Endothelial cell of umbilical vein (primary cell): ENCODE data around the gene TBK1. TPM values are rescaled to one million over a fixed set of nuclear protein-coding genes. Genes with fewer than 3 reads are reported as not detected.

Experiments used
- Bru-seq: library from RNA; stranded (reverse); fragments of 400-500 nt; gene quantifications from one replicate; lab custom pipeline; 2021; lab: Mats Ljungman, UMichigan
- BruChase-seq, 2 experiments: library from RNA; stranded (reverse); fragments of 400-500 nt; gene quantifications; one replicate each; lab custom pipeline; 2021; lab: Mats Ljungman, UMichigan
- BruUV-seq: library from RNA; stranded (reverse); fragments of 400-500 nt; replicated peaks from 2 replicates; lab custom pipeline; 2021; lab: Mats Ljungman, UMichigan
- CTCF ChIA-PET: fragments of 300-600, 350-600 bp; sonication (Branson Sonifier 250); formaldehyde crosslinking; loops from one replicate; lab custom pipeline; 2021; ENCODE audit warnings: antibody characterized with exemption, inconsistent platforms; lab: Charles Lee
- POLR2A ChIA-PET: fragments of 300-600, 350-600 bp; sonication (Branson Sonifier 250); formaldehyde crosslinking; loops from one replicate; lab custom pipeline; 2021; ENCODE audit warnings: antibody characterized with exemption, inconsistent platforms; lab: Charles Lee
- DNase-seq: peaks from one replicate; pipeline ENCODE4 v3.0.0-alpha.2; 2011; ENCODE audit warnings: low read depth, low spot score
- FAIRE-seq: peaks from 2 replicates; lab custom pipeline; 2011; peaks lifted over from hg19 to GRCh38; lab: Jason Lieb, UNC
- H2AFZ ChIP-seq: 2 replicates; pipeline ENCODE4 v1.6.0; 2012; ENCODE audit warnings: low read depth, low read length, control low read depth, inconsistent platforms
- H3K27ac ChIP-seq: 2 replicates; pipeline ENCODE4 v1.5.1; 2011; ENCODE audit warnings: low read depth, mild to moderate bottlenecking, control low read depth, low read length, moderate library complexity; ENCODE audit not compliant: insufficient read depth
- H3K27me3 ChIP-seq, 2 experiments: 2 replicates each; pipeline versions ENCODE4 v1.6.0 to v1.6.1; 2011; ENCODE audit warnings: low read length in 2 of 2, mixed read lengths in 1 of 2; ENCODE audit not compliant: control insufficient read depth in 2 of 2, insufficient read depth in 2 of 2
- H3K36me3 ChIP-seq, 2 experiments: 2 replicates in 1 of 2; 3 replicates in 1 of 2; pipeline ENCODE4 v1.5.1; 2011; ENCODE audit warnings: low read length in 2 of 2, mild to moderate bottlenecking in 1 of 2, moderate library complexity in 1 of 2; ENCODE audit not compliant: control insufficient read depth in 2 of 2, insufficient read depth in 2 of 2; ENCODE audit errors: extremely low read depth in 1 of 2
- H3K4me1 ChIP-seq: 3 replicates; pipeline ENCODE4 v1.5.1; 2011; ENCODE audit warnings: mild to moderate bottlenecking, low read length; ENCODE audit not compliant: control insufficient read depth, insufficient read depth; ENCODE audit errors: extremely low read depth
- H3K4me2 ChIP-seq: 2 replicates; pipeline ENCODE4 v1.6.1; 2011; ENCODE audit warnings: low read length, control low read depth, mixed read lengths; ENCODE audit not compliant: insufficient read depth
- H3K4me3 ChIP-seq, 3 experiments: fragments of 200-600 bp in 1 of 3; sonication (generic), shearing (Covaris generic) in 1 of 3; replicated peaks in 1 of 3; 2 replicates each; pipeline ENCODE4 v1.5.1; 2011 to 2016; ENCODE audit warnings: control low read depth in 3 of 3, low read length in 3 of 3, mild to moderate bottlenecking in 2 of 3, inconsistent platforms in 1 of 3, low read depth in 1 of 3, moderate library complexity in 1 of 3; ENCODE audit not compliant: insufficient read depth in 1 of 3
- H3K79me2 ChIP-seq: 2 replicates; pipeline ENCODE4 v1.6.0; 2012; ENCODE audit warnings: low read length, inconsistent platforms; ENCODE audit not compliant: control insufficient read depth, insufficient read depth
- H3K9ac ChIP-seq: replicated peaks from 2 replicates; pipeline ENCODE3; 2011; ENCODE audit warnings: low read length, control low read depth; ENCODE audit not compliant: insufficient read depth; ENCODE audit errors: extremely low read depth
- H3K9me1 ChIP-seq: replicated peaks from 3 replicates; pipeline ENCODE4 v1.6.0; 2011; ENCODE audit warnings: mild to moderate bottlenecking, low read length; ENCODE audit not compliant: control insufficient read depth, insufficient read depth; ENCODE audit errors: extremely low read depth
- H3K9me3 ChIP-seq: replicated peaks from 2 replicates; pipeline ENCODE4 v1.5.1; 2012; ENCODE audit warnings: low read length, inconsistent platforms; ENCODE audit not compliant: control insufficient read depth, insufficient read depth
- H4K20me1 ChIP-seq: replicated peaks from 2 replicates; pipeline ENCODE3; 2011; ENCODE audit warnings: mild to moderate bottlenecking, low read length; ENCODE audit not compliant: control insufficient read depth, insufficient read depth; ENCODE audit errors: extremely low read depth
- CTCF ChIP-seq, 2 donors: IDR thresholded peaks; 1 replicate in 1 of 2; 2 replicates in 1 of 2; pipeline ENCODE4 v1.5.1; 2011; ENCODE audit warnings: low read length in 2 of 2, mild to moderate bottlenecking in 2 of 2, moderate library complexity in 2 of 2, control low read depth in 1 of 2, inconsistent platforms in 1 of 2, low read depth in 1 of 2; ENCODE audit not compliant: insufficient read depth in 1 of 2; ENCODE audit errors: extremely low read depth in 1 of 2
- JUN ChIP-seq: IDR thresholded peaks from 2 replicates; pipeline ENCODE4 v1.6.1; 2011; ENCODE audit warnings: borderline replicate concordance, low read depth; ENCODE audit not compliant: insufficient read length, insufficient read depth
- MAX ChIP-seq: IDR thresholded peaks from 2 replicates; pipeline ENCODE4 v1.6.1; 2011; ENCODE audit not compliant: insufficient read depth, insufficient read length
- POLR2A ChIP-seq: IDR thresholded peaks from 2 replicates; pipeline ENCODE4 v1.6.1; 2012; ENCODE audit warnings: low read depth, mild to moderate bottlenecking, control low read depth, low read length
- POLR2AphosphoS5 ChIP-seq: IDR thresholded peaks from 2 replicates; pipeline ENCODE4 v1.6.1; 2012; ENCODE audit warnings: low read depth, mild to moderate bottlenecking, control low read depth, low read length, moderate library complexity; ENCODE audit not compliant: insufficient read depth
- dilution Hi-C: fragments of 300-500 bp; cut with MboI; formaldehyde crosslinking; loops from one replicate; pipeline ENCODE4 v1.15.0; 2019; ENCODE audit warnings: low sequenced_read_pairs; ENCODE audit not compliant: extremely low pct_ligation_motif_present
- intact Hi-C: fragments of 100-400 bp; cut with micrococcal nuclease; formaldehyde crosslinking; loops from one replicate; pipeline ENCODE4 v1.10.0; 2022
- long read RNA-seq: library from polyadenylated mRNA; stranded (forward); transcript quantifications from one replicate; pipeline ENCODE4 v2.0.0, GENCODE V29; 2021
- polyA minus RNA-seq, 3 experiments: library from RNA; depleted of rRNA, polyadenylated mRNA; stranded (reverse); fragments of >200 nt; gene quantifications; 1 replicate in 1 of 3; 2 replicates in 2 of 3; pipeline ENCODE4 v1.2.3, GENCODE V29; 2011
- polyA plus RNA-seq, 4 experiments: library from polyadenylated mRNA; depleted of rRNA in 3 of 4; stranded (reverse) in 3 of 4; unstranded in 1 of 4; fragments of >200 nt; gene quantifications; 2 replicates each; pipeline versions ENCODE4 v1.2.1 to v1.2.3, GENCODE V29; 2011 to 2012; ENCODE audit warnings: missing spikeins in 1 of 4
- total RNA-seq: library from RNA; stranded (reverse); gene quantifications from 2 replicates; pipeline ENCODE4 v1.2.3, GENCODE V29; 2021

The TBK1 gene
- total RNA-seq: 27.7 and 28.9 TPM in 2 replicates
- polyA plus RNA-seq: 5.9 and 8.0 TPM in 2 replicates
- 10.0 and 10.3 TPM in 2 replicates for polyA plus RNA-seq (2011; cell fraction: cytosol; rRNA removed)
- 26.1 and 42.5 TPM in 2 replicates for polyA plus RNA-seq (2011; cell fraction: nucleus; rRNA removed)
- 23.6 and 29.2 TPM in 2 replicates for polyA plus RNA-seq (2012)
- polyA minus RNA-seq: 12.1 and 12.9 TPM in 2 replicates
- 8.2 TPM for polyA minus RNA-seq (2011; cell fraction: cytosol; rRNA and poly(A)+ RNA removed)
- polyA minus RNA-seq (2011; cell fraction: nucleus; rRNA and poly(A)+ RNA removed): 36.6 and 59.3 TPM in 2 replicates
- Bru-seq, nascent RNA: percentile 93 among the genes with signal in this experiment
- BruChase-seq, experiment 1, labeled RNA remaining after a 6-hour chase: percentile 82 among the genes with signal in this experiment
- BruChase-seq, experiment 2, labeled RNA remaining after a 2-hour chase: percentile 92 among the genes with signal in this experiment
- long read RNA-seq, transcript TBK1-201 (21 exons, 3,256 nt): major isoform, 54 of 106 reads
- long read RNA-seq, partial matches to known transcripts: 29 of 106 reads
- long read RNA-seq, other reads (novel, unspliced or antisense): 23 of 106 reads

GRCh38 chr12:64451687-64452558 is at the start of gene TBK1:
Gene TBK1, plus strand, starts transcription at chr12:64452120. Its CDS starts 3,751 bp downstream, at chr12:64455871.
- FAIRE-seq (peak; percentile 46), DNase-seq (peak; percentile 91)
- Histone ChIP-seq H2AFZ (peak within 1 kb of the TSS; percentile 79), H3K9me3 (no peaks in the 10 kb centered on the region), H3K27me3 (no peaks in the 10 kb centered on the region), H3K4me1 (peaks cover 18% of the 10 kb centered on the region), H3K4me2 (peak within 1 kb of the TSS; percentile 92), H3K36me3 (peaks cover 0 to 2% of the 10 kb centered on the region in 2 experiments), H3K4me3 (peak within 1 kb of the TSS; percentile 39 to 100 (median 83)), H3K9me1 (no peaks in the 10 kb centered on the region), H4K20me1 (no peaks in the 10 kb centered on the region), H3K9ac (peak within 1 kb of the TSS; percentile 97), H3K27ac (peak within 1 kb of the TSS; percentile 97), H3K79me2 (peaks cover 42% of the 10 kb centered on the region)
- no TSS peak for BruUV-seq
- intact Hi-C loops: loop anchor here (2.0 to 5.0 kb wide), 2 partner anchors 47 to 160 kb away; partner anchors contain the start of genes RASSF3 and XPOT
- ChIA-PET POLR2A (no interaction called here), CTCF (no interaction called here)
- dilution Hi-C loops: no loop called here
- TF ChIP-seq MAX: peak; percentile 92
- no peak for TF ChIP-seq CTCF (IDR thresholded peaks at IDR 0.05; ENCODE audit: extremely low read depth in 1 of 2, insufficient read depth in 1 of 2, low read depth in 1 of 2, low read length in 2 of 2)
- peak; percentile 85 for TF ChIP-seq POLR2AphosphoS5
- peak; percentile 82 for TF ChIP-seq POLR2A
- no peak for TF ChIP-seq JUN
